IPS DF 19.7 (cell line): ENCODE measurements around the gene VDAC1.
"Not testable (repeated sequence)": the region's sequence is repeated elsewhere in the genome, so short reads cannot be mapped to it uniquely, and the experiment has no call there.

Experiments
- DNase-seq: peaks from one replicate; pipeline ENCODE4 v3.0.0-alpha.2; 2013; ENCODE audit warnings: low read depth, low spot score

Gene VDAC1

GRCh38 chr5:133995883-133996563 lies 8.8 kb downstream of the VDAC1 start:
- no peak for DNase-seq

- DNase-seq = no peak
These were observed 9.4 kb downstream of the VDAC1 start for GRCh38 chr5:133995341-133995740.

GRCh38 chr5:133994990-133995333 lies 9.8 kb downstream of the VDAC1 start:
- DNase-seq = no peak

- no peak for DNase-seq
These were observed 10.3 kb downstream of the VDAC1 start for GRCh38 chr5:133994297-133994989.

GRCh38 chr5:133993185-133993936 lies 11.4 kb downstream of the VDAC1 start:
- DNase-seq = no peak

- DNase-seq = no peak
These were observed 12.2 kb downstream of the VDAC1 start for GRCh38 chr5:133992429-133993155.

GRCh38 chr5:133991171-133991910 lies 13.4 kb downstream of the VDAC1 start:
- no peak for DNase-seq

GRCh38 chr5:133990396-133990795 lies 14.4 kb downstream of the VDAC1 start:
- DNase-seq = no peak

GRCh38 chr5:133985540-133986180 lies 19.1 kb downstream of the VDAC1 start:
- no peak for DNase-seq

GRCh38 chr5:133983674-133984073 lies 21.1 kb downstream of the VDAC1 start:
- DNase-seq = no peak

- no peak for DNase-seq
These were observed 23.1 kb downstream of the VDAC1 start for GRCh38 chr5:133981714-133982113.

GRCh38 chr5:133980652-133981051 lies 24.1 kb downstream of the VDAC1 start:
- DNase-seq = no peak

- no peak for DNase-seq
These were observed 25.8 kb downstream of the VDAC1 start for GRCh38 chr5:133978943-133979342.

GRCh38 chr5:133977858-133978257 lies 26.9 kb downstream of the VDAC1 start:
- DNase-seq = no peak

GRCh38 chr5:133977161-133977787 lies 27.5 kb downstream of the VDAC1 start:
- no peak for DNase-seq

GRCh38 chr5:133975546-133975945 lies 29.2 kb downstream of the VDAC1 start:
- DNase-seq = not testable (repeated sequence)

GRCh38 chr5:133974142-133974541 lies 30.6 kb downstream of the VDAC1 start:
- no peak for DNase-seq

GRCh38 chr5:133970325-133970909 lies 34.4 kb downstream of the VDAC1 start:
- DNase-seq = no peak

- no peak for DNase-seq
These were observed 35.0 kb downstream of the VDAC1 start for GRCh38 chr5:133969654-133970324.
